MM.1S (cell line): Measurements from ENCODE around the gene NKX6-2.

ENCODE experiments used
- EZH2 ChIP-seq: fragments of 300-600 bp; sonication (generic); optimal IDR thresholded peaks from 2 replicates; pipeline ENCODE3; 2017; ENCODE audit warnings: low read depth, mild to moderate bottlenecking, antibody characterized with exemption, low read length, mixed read lengths
- EZH2phosphoT487 ChIP-seq: fragments of 300-600 bp; sonication (generic); IDR thresholded peaks from 2 replicates; pipeline ENCODE4 v1.6.1; 2018; ENCODE audit warnings: antibody characterized with exemption, low read length
- TF ChIP-seq, protein P1 (sequence below): fragments of 300-600 bp; sonication (generic); IDR thresholded peaks from 2 replicates; pipeline ENCODE4 v1.5.1; 2016; ENCODE audit warnings: antibody characterized with exemption, low read length, mixed read lengths

DNA sequence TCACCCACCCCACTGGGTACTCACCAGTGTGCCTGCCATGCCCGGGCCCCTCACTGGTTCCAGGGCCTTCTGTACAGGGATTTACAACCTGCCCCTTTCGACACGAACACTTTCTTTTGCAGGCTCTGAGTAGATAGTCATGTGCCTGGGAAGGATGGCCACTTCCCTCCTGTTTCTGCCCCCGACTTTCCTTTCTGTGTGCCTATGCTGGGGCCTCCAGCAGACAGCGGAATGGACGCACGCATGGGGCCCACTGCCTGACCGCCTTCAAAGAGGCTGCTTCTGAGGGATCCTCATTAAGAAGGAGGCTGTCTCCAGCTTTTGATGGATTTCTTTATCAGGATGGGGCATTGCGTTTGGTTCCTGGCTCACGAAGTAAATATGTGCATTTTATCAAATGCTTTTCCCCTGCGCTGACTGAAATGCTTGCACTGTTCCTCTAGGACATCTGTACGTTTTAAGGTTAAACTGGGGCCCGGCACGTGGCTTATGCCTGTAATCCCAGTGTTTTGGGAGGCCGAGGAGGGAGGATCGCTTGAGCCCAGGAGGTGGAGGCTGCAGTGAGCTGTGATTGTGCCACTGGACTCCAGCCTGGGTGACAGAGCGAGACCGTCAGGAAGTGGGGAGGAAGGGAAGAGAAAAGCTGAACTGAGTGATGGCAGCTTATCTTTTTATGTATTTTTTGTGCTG lies 29.4 kb upstream of the NKX6-2 start:
- TF ChIP-seq, protein P1, sequence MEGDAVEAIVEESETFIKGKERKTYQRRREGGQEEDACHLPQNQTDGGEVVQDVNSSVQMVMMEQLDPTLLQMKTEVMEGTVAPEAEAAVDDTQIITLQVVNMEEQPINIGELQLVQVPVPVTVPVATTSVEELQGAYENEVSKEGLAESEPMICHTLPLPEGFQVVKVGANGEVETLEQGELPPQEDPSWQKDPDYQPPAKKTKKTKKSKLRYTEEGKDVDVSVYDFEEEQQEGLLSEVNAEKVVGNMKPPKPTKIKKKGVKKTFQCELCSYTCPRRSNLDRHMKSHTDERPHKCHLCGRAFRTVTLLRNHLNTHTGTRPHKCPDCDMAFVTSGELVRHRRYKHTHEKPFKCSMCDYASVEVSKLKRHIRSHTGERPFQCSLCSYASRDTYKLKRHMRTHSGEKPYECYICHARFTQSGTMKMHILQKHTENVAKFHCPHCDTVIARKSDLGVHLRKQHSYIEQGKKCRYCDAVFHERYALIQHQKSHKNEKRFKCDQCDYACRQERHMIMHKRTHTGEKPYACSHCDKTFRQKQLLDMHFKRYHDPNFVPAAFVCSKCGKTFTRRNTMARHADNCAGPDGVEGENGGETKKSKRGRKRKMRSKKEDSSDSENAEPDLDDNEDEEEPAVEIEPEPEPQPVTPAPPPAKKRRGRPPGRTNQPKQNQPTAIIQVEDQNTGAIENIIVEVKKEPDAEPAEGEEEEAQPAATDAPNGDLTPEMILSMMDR = no peak
- TF ChIP-seq EZH2 = no peak
- no peak for TF ChIP-seq EZH2phosphoT487
